ENCODE measurements around the gene KCNV2. TPM values are rescaled to one million over a fixed set of nuclear protein-coding genes. Genes with fewer than 3 reads are reported as not detected.

KCNV2 gene
- total RNA-seq, 1 donor from 2014 or later, result not detected

GRCh38 chr9:2727966-2728613, 10.8 kb downstream of the KCNV2 start:
- no peak for TF ChIP-seq CTCF (IDR thresholded peaks at IDR 0.05)
- ChIA-PET POLR2A (no interaction called here), CTCF (interaction anchor here (1.2 to 1.4 kb wide), 3 partner anchors 19 to 596 kb away, joined by 3 to 5 read pairs (median 3); no protein-coding TSS in a partner anchor)
- Mint-ChIP-seq H3K36me3 (ENCODE audit: low read depth) (no peaks in the 10 kb centered on the region), H3K4me3 (no peak overlapping the region), H3K27me3 (no peaks in the 10 kb centered on the region), H3K9me3 (no peaks in the 10 kb centered on the region), H3K27ac (no peak overlapping the region), H3K4me1 (peaks cover 10% of the 10 kb centered on the region)
- DNase-seq (no peak), ATAC-seq (ENCODE audit: low read depth) (peak; percentile 47)
- intact Hi-C loops (cut with micrococcal nuclease), result loop anchor here (1.0 to 10.0 kb wide), 3 partner anchors 103 to 596 kb away; partner anchors contain the start of gene VLDLR

DNA sequence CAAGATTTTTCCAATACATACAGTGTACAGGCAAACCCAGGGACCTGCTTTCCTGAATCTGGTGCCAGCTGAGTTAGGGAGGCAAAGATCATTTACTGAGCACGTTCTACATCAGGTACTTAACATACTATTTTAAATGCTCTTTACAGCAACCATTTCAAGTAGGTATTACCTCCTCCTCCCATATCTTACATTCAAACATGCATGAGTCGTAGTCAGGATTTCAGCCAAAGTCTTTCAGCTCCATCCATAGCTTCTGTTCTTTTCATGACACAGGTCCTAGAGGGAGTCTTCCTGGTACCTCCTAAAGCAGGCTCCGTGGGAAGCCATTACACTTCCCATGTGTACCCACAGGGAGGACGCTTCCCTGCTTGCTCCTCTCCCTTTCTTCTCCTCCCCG, 11.7 kb downstream of the KCNV2 start:
- POLR2A ChIA-PET, result no interaction called here
- H3K27ac Mint-ChIP-seq, result no peak overlapping the region
- intact Hi-C loops (cut with micrococcal nuclease), result loop anchor here (5.0 to 10.0 kb wide), 2 partner anchors 104 to 262 kb away; partner anchors contain the start of gene VLDLR
- H3K27me3 Mint-ChIP-seq, result no peaks in the 10 kb centered on the region
- H3K4me3 Mint-ChIP-seq, result no peak overlapping the region
- TF ChIP-seq CTCF (IDR thresholded peaks at IDR 0.05), result no peak
- DNase-seq (no peak), ATAC-seq (ENCODE audit: low read depth) (no peak)
- CTCF ChIA-PET, result interaction anchor here (1.4 kb wide), 1 partner anchor 597 kb away, joined by 5 read pairs; no protein-coding TSS in a partner anchor
- no peaks in the 10 kb centered on the region for H3K36me3 Mint-ChIP-seq (ENCODE audit: low read depth)
- peaks cover 10% of the 10 kb centered on the region for H3K4me1 Mint-ChIP-seq
- H3K9me3 Mint-ChIP-seq, result no peaks in the 10 kb centered on the region

DNA sequence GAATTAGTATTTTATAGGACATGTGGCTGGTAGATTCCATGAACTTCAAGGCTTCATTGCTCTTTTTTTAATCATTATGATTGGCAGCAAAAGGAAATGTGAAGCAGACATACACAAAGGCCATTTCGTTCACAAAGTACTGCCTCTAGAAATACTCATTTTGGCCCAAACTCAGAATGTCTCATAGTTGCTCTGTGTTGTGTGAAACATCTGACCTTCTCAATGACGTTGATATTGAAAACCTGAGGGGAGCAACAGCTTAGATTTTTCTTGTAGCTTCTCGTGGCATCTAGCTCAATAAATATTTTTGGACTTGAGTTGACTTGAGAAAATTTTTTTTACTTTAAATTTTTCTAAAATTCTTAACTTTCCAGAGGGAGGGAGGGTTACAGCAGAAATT, 12.4 kb downstream of the KCNV2 start:
- POLR2A ChIA-PET, result no interaction called here
- CTCF ChIA-PET, result interaction anchor here (1.0 kb wide), 1 partner anchor 597 kb away, joined by 4 read pairs; no protein-coding TSS in a partner anchor
- H3K27ac Mint-ChIP-seq, result no peak overlapping the region
- TF ChIP-seq CTCF (IDR thresholded peaks at IDR 0.05), result no peak
- H3K36me3 Mint-ChIP-seq (ENCODE audit: low read depth), result no peaks in the 10 kb centered on the region
- H3K4me1 Mint-ChIP-seq, result peaks cover 10% of the 10 kb centered on the region
- no peaks in the 10 kb centered on the region for H3K27me3 Mint-ChIP-seq
- H3K4me3 Mint-ChIP-seq, result no peak overlapping the region
- no peaks in the 10 kb centered on the region for H3K9me3 Mint-ChIP-seq
- intact Hi-C loops (cut with micrococcal nuclease), result loop anchor here (5.0 to 10.0 kb wide), 2 partner anchors 105 to 262 kb away; partner anchors contain the start of gene VLDLR
- ATAC-seq (ENCODE audit: low read depth) (no peak), DNase-seq (no peak)

- DNase-seq, result no peak
- CTCF ChIA-PET, result no interaction called here
- Mint-ChIP-seq H3K27ac (no peak overlapping the region), H3K36me3 (ENCODE audit: low read depth) (peaks cover 3% of the 10 kb centered on the region), H3K9me3 (no peaks in the 10 kb centered on the region), H3K4me1 (peaks cover 10% of the 10 kb centered on the region), H3K4me3 (no peak overlapping the region), H3K27me3 (no peaks in the 10 kb centered on the region)
- ATAC-seq (ENCODE audit: low read depth), result no peak
- POLR2A ChIA-PET, result no interaction called here
- TF ChIP-seq CTCF (IDR thresholded peaks at IDR 0.05), result no peak
- intact Hi-C loops (cut with micrococcal nuclease), result no loop called here
These were observed 13.7 kb downstream of the KCNV2 start for GRCh38 chr9:2730971-2731370.

DNA sequence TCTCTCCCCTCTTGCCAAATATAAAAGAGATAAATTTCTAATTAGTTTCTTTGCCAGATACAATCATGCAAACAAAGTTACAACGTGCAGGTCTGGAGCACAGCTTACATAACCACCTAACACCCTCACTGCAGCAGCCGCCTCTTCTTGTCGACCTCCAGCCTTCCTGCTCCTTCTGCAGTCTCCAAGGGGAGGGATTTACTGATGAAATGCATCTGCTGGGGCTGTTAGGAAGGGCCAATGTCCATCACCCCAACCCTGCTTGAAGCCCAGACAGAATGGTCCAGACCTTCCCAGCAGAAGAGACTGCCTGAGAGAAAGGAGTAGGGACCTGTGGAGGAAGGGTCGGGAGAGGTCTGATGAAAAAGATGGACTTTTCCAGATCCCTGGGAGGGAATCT, 15.2 kb downstream of the KCNV2 start:
- H3K4me1 Mint-ChIP-seq, result peaks cover 9% of the 10 kb centered on the region
- H3K27me3 Mint-ChIP-seq, result no peaks in the 10 kb centered on the region
- H3K9me3 Mint-ChIP-seq, result no peaks in the 10 kb centered on the region
- ChIA-PET POLR2A (no interaction called here), CTCF (no interaction called here)
- DNase-seq (no peak), ATAC-seq (ENCODE audit: low read depth) (no peak)
- H3K36me3 Mint-ChIP-seq (ENCODE audit: low read depth), result peaks cover 3% of the 10 kb centered on the region
- no peak overlapping the region for H3K27ac Mint-ChIP-seq
- intact Hi-C loops (cut with micrococcal nuclease), result no loop called here
- no peak overlapping the region for H3K4me3 Mint-ChIP-seq
- TF ChIP-seq CTCF (IDR thresholded peaks at IDR 0.05), result no peak
